GM12891 (cell line): ENCODE measurements around the gene MYH1.

Experiments
- POLR2A ChIP-seq: IDR thresholded peaks from 2 replicates; pipeline ENCODE4 v1.6.1; 2011; ENCODE audit warnings: low read depth, low read length, control low read depth
- POU2F2 ChIP-seq: IDR thresholded peaks from 2 replicates; pipeline ENCODE4 v1.6.1; 2011; ENCODE audit warnings: low read depth, mild to moderate bottlenecking, control low read depth, low read length, moderate library complexity
- TAF1 ChIP-seq: IDR thresholded peaks from 2 replicates; pipeline ENCODE4 v1.6.1; 2011; ENCODE audit warnings: low read depth, low read length, control low read depth

DNA sequence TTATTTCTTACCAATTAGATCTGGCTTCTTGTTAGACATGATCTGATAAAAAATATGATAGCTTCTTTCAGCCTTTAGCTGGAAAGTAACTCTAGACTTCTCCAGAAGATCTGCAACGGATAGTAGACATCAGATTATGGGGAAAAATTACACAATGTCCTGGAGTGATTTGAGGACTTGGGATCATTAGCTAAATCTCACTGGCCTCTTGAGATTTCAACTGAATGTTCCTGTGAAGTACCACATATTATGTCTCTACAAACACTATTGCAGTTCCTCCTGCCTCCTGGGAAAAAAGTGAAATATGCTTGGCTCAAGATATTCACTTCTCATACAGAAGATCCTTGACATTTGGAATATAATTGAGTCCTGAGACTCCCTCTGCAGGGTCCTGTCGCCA lies 5.5 kb downstream of the MYH1 start:
- TF ChIP-seq POU2F2 (no peak), TAF1 (no peak), POLR2A (no peak)
